NCI-H2196 (cell line): Measurements from ENCODE around the gene SLC25A43.
"Not testable (repeated sequence)": the region's sequence is repeated elsewhere in the genome, so short reads cannot be mapped to it uniquely, and the experiment has no call there.

ENCODE experiments used
- DNase-seq: peaks from one replicate; lab custom pipeline; 2025; ENCODE audit not compliant: unreplicated experiment; lab: John Stamatoyannopoulos, UW

SLC25A43 gene

GRCh38 chrX:119467842-119468550 lies 68.9 kb downstream of the SLC25A43 start, which contains the start of gene SLC25A5:
SLC25A5 (plus strand) TSS chrX:119468444; CDS start chrX:119468516, 72 bp downstream.
- peak; percentile 80 for DNase-seq

- peak; percentile 85 for DNase-seq
Measured at GRCh38 chrX:119468551-119469312, 69.6 kb downstream of the SLC25A43 start.

GRCh38 chrX:119469313-119469635 lies 70.1 kb downstream of the SLC25A43 start:
- DNase-seq, result no peak

- DNase-seq, result no peak
Measured at GRCh38 chrX:119474615-119475388, 75.7 kb downstream of the SLC25A43 start.

GRCh38 chrX:119475389-119476101 lies 76.4 kb downstream of the SLC25A43 start:
- DNase-seq, result no peak

- no peak for DNase-seq
Measured at GRCh38 chrX:119477812-119478232, 78.7 kb downstream of the SLC25A43 start.

GRCh38 chrX:119478504-119478903 lies 79.4 kb downstream of the SLC25A43 start:
- DNase-seq, result no peak

- DNase-seq, result no peak
Measured at GRCh38 chrX:119479845-119480244, 80.7 kb downstream of the SLC25A43 start.

- DNase-seq, result no peak
Measured at GRCh38 chrX:119481323-119481801, 82.2 kb downstream of the SLC25A43 start.

- DNase-seq, result no peak
Measured at GRCh38 chrX:119482041-119482440, 82.9 kb downstream of the SLC25A43 start.

GRCh38 chrX:119482481-119483480 lies 83.6 kb downstream of the SLC25A43 start:
- no peak for DNase-seq

- DNase-seq, result no peak
Measured at GRCh38 chrX:119486745-119487144, 87.6 kb downstream of the SLC25A43 start.

GRCh38 chrX:119487766-119488165 lies 88.6 kb downstream of the SLC25A43 start:
- DNase-seq, result not testable (repeated sequence)

GRCh38 chrX:119488749-119489148 lies 89.6 kb downstream of the SLC25A43 start:
- DNase-seq, result peak; percentile 46

GRCh38 chrX:119489212-119490074 lies 90.3 kb downstream of the SLC25A43 start:
- no peak for DNase-seq

- DNase-seq, result no peak
Measured at GRCh38 chrX:119492463-119492862, 93.3 kb downstream of the SLC25A43 start.

GRCh38 chrX:119493851-119494495 lies 94.8 kb downstream of the SLC25A43 start:
- not testable (repeated sequence) for DNase-seq
